Esophagus squamous epithelium (tissue), 4 donors: ENCODE data around the gene CHST11.

Experiments used
- CTCF ChIP-seq, 6 experiments: fragments of 450-650 bp in 4 of 6; fragments of 200-600 bp in 2 of 6; sonication (generic) in 2 of 6; IDR thresholded peaks; one replicate each; pipeline ENCODE4 v1.5.1; 2016 to 2019; ENCODE audit warnings: antibody characterized with exemption in 6 of 6, mild to moderate bottlenecking in 4 of 6, moderate library complexity in 4 of 6
- POLR2A ChIP-seq, 4 donors: fragments of 450-650 bp; IDR thresholded peaks; one replicate each; pipeline ENCODE4 v1.6.1; 2017; ENCODE audit warnings: antibody characterized with exemption in 4 of 4, mild to moderate bottlenecking in 4 of 4, moderate library complexity in 3 of 4

GRCh38 chr12:104743202-104743580 lies 286.4 kb downstream of the CHST11 start:
- TF ChIP-seq CTCF (IDR thresholded peaks at IDR 0.05) (no peak), POLR2A (IDR thresholded peaks at IDR 0.05) (no peak)
